NCI-H69 (cell line): ENCODE measurements around the gene ADCY5.

Experiments
- DNase-seq: peaks from one replicate; lab custom pipeline; 2025; lab: John Stamatoyannopoulos, UW

Gene ADCY5

DNA sequence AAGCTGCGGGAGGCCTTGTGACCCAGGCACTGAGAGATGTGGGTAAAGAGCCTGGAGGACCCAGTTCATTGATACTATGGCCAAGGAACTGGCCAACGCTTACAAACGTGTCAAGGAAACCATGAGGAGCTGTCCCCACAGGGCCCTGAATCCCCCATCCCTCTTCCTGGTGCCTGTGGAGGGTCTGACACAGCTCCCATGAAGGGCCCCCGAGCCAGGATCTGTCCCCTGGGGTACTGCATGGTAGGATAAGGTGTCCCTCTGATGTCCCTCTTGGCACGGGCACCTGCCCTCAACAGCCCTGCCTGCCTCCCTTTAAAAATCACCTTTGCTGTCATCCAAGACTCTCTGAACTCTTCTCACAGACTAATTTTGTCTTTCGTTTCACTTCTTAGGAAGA lies 122.4 kb downstream of the ADCY5 start:
- no peak for DNase-seq

DNA sequence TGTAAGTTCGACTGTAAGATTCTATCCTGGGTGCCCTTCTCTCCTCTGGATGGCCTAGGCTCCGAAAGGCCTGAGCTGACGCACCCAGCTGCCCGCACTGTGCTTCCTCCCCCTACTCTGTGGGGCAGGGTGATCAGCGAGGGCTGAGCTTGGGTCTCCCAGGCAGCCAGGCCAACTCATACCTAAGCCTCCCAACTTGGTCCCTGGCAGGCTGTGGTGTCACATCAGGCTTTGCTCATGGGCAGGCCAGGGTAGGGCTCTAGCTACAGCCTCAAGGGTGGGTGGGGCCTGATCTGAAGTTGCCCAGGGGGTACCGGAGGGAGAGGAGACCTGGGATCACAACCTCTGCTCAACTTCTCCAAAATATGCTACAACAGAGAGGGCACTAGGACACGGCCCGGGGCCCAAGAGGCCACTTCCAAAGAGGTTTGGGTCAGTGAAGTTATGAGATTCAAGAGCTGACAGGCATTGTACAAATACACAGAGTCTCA lies 123.1 kb downstream of the ADCY5 start:
- DNase-seq = no peak

DNA sequence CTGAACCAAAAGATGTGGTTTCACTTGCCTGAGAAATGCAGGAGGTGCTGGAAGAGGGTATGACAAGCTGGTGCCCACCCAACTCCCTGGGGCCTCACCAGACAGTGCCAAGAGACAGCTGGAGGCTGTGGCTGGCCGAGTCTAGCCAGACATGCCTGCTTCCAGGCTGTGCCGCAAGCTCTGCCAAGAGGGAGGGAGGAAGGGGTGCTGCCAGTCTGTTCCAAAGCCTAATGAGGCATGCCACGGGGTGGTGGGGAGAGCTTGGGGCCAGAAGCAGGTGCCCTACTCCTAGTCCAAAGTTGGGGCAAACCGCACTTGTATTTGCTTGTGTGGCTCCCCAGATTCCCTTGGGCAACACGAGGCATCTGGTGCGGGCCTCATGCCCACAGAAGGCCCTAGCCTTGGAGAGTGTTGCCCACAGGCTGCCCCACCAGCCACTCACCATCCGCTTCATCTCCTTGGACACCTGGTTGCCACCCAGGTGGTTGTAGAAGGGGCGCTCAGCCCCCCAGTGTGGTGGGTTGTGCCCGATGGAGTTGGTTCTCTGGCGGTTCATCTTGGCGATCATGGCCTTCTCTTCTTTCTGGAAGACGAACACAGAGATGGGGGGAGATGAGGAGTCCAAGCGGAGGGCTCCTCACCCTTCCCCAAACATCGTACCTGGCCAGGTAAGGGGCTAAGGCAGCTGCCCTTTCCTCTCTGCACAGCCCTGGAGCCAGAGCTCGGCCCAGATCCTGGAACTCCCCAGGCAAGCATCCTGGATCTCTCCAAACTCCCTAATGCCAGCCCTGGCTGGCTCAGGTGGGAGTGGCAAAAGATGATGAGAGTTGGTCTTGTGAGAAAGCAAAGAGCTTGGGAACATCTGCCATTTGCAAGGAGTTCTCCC lies 123.8 kb downstream of the ADCY5 start:
- DNase-seq = peak; percentile 17

DNA sequence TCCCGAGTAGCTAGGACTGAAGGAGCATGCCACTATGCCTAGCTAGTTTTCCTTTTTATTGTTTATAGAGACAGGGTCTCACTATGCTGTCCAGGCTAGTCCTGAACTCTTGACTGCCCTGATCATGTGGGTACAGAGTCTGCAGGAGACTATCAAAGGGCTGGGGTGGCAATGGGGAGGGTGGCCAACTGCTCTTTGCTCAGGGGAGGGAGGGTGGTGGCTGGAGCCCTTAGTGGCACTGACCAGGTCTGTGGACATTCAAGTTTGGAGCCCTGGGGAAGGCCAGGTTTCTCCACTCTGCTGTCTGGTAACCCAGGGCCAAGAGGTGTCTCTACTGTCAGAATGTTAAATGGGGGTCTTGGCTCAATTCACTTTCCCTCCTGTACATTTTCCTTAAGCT lies 125.1 kb downstream of the ADCY5 start:
- no peak for DNase-seq

DNA sequence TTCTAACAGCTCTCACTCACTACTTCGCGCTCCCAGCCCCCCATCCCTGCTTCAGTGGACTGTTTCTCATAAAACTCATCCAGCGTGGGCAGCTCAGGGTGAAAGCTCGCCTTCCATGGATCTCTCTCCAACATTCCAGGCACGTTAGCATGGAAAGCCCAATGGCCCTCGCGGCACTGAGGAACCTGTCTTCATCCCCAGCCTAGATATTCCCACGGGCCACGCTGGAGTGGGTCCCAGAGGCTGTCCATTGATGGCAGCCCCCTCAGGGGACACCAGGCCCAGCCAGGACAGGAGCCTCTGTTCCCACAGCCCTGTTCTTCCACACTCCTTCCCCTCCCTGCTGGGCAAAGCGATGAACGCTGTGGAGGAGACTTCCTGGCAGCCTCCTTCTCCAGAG lies 126.0 kb downstream of the ADCY5 start:
- no peak for DNase-seq

DNA sequence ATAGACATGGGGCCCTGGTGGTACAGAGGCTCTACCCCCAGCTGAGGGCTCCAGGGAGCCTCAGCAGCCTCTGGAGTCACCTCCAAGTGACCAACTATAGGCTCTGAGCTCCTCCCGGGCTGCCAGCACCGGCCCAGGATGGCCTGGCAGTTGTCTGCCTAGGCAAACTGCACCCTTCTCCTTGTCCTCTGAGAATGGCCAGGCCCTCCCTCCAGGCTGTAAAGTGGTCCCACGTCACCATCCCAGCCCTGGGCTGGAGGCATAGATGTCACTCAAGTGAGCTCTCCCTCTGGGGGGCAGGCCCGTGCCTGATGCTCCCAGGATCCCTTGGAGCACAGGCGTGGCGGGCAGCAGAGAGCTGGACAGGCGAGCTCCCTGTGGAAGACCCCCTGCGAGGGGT lies 127.1 kb downstream of the ADCY5 start:
- no peak for DNase-seq

DNA sequence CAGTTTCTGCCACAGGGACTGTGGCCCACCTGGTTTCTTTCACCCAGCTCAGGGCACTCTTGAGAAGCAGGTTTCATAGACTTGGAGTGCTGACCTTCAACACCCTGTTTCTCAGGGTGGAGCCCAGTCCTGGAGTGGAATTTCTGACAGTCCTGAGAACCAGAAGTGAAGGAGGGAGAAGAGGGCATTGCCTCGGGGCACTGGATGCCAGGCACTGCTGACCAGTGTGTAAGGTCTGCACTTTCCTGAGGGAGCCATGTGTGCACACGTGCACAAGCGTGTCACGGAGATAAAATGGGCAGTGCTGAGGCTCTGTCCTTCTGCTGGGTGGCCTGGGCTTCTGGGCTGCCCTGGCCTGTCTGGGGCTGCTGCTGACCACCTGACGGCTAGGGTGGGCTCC lies 128.7 kb downstream of the ADCY5 start:
- DNase-seq = no peak

DNA sequence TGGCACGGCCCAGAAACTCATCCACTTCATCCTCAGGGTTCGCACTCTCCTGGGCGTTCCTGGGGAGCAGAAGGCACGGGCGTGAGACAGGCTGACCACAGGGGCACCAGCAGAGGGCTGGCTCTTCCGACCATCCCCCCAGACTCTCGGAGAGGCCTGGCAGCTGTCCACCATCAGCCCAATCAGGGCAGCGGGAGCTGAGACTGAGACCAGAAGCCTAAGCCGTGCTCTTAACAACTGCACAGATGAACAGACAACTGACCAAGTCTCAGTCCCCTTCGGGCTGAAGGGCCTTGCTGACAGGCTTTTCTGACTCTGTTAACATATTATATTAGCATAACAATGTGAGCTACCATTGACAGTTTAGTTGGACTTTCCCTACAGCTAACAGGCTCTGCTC lies 129.1 kb downstream of the ADCY5 start:
- no peak for DNase-seq

DNA sequence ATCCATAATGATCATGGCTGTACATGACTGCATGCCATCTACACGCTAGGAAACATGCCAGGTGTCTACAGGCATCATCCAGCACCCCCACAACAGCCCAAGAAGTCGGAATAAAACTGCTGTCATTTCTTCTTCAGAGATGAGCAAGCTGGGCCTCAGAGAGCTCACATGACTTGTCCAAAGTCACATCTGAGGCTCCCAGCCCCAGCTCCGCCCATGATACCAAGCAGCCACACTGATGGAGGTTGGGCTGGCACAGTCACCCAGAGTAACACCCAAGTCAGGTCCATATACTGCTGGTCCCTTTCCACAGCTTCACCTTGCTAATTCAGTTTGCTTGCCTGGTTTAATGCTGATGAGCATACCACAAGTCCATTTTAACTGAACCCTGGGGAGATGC lies 130.5 kb downstream of the ADCY5 start:
- DNase-seq = no peak

DNA sequence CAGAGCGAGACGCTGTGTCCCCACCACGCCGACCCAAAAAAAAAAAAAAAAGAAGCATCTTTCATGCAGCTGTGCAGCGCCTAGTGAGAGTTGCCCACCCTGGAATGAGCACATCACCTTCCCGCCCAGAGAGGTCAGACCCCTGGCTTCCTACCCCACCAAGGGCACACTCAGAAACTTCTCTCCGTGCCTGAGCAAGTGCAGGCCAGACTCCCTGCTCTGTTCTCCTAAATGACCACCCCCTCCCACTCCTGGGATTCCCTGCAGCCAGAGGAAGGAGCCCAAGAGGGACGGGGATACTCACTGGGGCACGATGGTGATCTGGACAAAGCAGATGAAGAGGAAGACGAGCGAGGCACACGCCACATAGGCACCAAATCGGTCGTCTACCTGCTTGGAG lies 131.2 kb downstream of the ADCY5 start:
- no peak for DNase-seq

DNA sequence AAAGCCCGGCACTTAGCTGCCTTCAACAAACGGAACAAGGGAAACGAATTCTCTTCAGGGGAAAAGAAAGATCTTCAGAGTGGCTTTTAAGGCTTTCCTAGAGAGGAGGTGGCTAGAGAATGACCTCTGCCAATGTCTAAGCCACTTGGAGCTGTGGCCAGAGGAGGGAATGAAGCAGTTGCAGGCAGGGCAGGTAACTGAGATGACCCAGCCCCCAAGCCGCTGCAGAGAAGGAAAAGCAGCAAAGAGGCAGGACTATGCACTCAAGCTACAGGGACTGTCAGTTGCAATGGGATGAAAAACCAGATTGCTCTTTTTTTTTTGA lies 133.7 kb downstream of the ADCY5 start:
- DNase-seq = no peak

DNA sequence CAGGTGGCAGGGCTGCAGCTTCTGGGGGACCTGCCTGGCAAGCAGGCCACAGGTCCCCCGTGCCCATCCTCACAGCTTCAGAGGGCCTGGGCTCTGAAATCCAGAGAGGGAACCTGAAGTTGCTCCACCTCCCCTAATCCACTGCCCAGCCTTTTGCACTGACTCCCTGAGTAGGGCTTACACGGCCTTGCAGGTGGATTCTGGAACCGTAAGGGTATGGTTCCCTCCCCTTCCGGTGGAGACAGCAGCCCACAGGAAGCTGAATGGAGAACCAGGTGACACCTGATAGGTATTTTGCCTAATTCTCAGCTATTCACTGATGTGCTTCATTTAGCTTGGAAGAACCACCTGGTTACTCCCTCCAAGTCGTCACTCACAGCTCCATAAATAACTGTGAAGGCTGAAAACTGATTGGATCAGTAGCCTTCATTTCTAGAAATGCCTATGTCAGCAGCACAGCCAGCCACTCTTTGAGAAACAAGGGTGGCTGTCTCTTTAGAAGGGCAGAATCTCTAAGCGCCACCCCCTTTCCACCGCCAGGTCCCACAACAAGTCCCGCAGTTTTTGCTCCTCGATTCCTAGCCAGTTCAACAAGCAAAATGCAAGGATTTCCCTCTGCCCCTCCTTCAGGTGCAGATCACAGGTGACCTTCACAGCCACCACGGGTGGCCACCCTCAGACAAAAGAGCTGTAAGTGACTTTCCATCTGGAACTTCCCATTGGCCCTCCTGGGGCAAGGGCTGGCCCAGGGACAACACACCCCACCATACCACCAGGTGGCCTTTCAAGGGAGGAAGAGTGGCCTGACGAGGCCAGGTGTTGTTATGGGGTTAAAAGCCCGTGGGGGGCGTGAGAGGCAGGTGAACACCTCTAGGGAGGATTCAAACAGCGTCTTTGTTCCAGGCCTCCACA lies 134.3 kb downstream of the ADCY5 start:
- DNase-seq = peak; percentile 95

DNA sequence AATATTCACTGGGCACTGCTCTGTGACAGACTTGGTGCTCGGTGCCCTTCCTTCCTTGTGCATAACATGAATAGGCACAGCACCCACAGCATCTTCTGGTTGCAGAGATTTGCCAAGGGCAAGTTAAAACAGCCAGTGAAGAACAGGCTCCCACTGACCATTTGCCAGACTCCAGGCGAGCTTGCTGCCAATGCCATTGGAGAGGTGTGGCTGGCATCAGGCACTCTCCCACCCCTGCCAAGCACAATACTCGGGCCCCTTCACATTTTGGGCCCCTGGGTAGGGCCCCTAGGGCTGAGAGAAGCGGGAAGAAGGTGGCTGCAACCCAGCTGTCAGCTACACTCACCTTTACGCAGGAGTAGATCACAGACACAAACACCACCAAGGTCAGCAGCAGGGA lies 135.0 kb downstream of the ADCY5 start:
- peak; percentile 18 for DNase-seq

DNA sequence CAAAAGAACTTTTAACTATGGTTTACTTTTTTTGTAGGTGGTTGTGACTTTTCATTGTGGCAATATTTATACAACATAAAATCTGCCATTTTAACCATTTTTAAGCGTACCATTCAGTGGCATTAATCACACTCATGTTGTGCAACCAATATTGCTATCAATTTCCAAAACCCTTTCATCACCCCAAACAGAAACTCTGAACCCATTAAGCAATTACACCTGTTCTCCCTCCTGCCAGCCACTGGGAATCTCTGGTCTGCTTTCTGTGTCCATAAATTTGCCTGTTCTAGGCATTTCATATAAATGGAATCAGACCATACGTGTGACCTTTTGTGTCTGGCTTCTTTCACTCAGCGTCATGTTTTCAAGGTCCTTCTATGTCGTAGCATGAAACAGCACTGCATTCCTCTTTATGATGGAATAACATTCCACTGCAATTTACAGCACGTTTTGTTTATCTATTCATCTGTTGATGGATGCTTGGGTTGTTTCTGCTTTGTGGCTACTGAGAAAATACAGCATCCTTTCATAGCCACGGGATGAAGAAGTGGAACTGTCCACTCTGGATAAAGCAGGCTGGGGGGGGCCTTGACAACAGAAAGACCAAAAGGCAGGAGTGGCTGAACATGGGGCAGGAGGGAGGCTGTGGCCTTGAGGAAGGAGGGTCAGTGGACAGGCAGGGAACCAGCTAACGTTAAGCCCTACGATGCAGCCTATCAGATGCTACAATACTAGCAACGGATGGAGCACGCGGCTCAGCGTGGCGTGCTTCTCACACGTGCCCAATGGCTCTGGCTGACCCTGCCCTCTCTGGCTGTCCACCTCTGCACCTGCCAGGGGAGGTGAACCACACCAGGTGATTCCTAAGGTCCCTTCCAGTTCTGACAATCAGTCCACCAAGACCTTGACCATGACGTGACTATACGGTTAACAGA lies 136.3 kb downstream of the ADCY5 start:
- no peak for DNase-seq

DNA sequence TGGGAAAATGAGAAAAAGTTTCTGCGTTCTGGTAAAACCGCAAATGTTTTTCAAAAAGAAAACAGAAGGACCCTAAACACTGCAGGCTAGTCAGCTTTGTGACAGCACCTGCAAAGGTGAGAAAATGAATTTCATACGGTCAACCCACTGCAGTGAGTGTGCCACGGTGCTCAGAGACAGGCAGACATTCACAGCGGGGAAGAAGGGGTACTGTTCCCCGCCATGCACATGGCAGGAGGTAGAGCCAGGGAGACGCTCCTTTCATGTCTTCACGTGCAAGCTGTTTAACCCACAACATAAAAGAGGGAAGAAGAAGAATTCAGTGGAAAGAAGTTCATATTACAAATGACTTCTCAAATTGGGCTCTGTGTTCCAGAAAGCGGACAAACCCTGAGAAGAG lies 137.7 kb downstream of the ADCY5 start:
- DNase-seq = no peak

DNA sequence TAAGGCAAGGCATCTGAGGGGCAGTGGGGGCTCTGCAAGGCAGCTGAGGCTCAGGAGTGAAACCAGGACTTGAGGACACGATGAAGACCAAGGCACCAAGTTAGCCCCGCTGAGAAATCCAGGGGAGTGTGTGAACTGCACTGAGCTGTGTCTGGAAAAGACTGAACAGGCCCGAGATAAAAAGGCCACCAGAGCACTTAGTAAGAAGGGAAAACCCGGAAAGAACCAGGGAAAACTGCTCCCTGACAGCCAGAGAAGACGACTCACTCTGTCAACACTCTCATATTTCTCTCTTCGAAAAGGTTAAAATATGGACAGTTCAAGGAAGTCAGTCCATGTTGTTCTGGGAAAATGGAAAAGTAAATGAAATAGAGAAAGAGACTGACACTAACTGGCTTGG lies 138.1 kb downstream of the ADCY5 start:
- no peak for DNase-seq

DNA sequence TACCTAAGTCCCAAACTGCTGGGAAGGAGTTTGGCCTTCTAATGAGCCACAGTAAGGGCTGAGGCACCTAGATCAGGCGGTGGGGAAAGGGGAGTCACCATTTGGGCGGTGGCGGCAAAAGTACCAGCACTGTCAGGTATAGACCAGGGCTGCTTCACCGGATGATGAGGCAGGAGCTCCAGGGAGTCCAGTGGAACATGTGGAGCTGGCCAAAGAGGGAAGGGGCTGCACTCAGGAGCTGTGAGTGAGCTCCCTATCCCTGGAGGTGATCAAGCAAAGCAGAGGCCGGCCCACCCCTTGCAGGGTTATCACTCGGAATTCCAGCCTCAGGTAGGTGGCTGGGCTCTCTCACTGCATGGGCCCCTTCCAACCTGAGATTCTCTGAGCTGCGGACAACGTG lies 138.7 kb downstream of the ADCY5 start:
- DNase-seq = no peak

DNA sequence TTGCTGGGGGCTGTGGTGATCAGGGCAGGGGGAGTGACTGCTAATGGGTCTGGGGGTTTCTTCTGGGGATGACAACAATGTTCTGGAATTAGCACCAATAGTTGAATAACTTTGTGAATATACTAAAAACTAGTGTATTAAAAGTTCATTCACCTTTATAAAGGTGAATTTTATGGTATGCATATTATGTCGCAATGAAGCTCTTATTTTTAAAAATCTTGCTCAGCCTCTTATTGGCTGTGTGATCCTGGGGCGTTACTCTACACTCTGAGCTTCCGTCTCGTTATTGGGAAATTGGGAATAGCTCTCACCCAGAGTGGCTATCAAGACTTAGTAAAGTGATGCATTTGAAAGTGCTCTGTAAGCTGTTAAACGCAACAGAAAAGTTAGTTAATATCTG lies 141.8 kb downstream of the ADCY5 start:
- DNase-seq = no peak

DNA sequence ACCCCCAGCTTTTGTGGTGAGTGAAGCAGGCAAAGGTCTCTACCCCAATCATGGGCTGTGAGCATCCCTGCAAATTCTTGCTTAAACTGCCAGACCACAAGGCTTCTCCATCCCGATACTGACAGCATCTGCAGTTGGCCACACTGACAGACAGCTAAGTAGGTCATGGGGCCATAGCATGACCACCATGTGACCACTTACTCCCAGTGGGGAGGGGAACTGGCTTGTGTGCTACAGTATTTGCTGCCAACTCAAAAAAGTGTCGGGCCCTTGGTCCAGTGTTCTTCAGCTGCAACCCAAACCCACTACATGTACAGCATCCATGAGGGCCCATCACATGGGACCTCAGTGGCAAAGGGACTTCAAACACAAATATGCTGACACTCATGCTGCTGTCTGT lies 143.7 kb downstream of the ADCY5 start:
- DNase-seq = no peak

DNA sequence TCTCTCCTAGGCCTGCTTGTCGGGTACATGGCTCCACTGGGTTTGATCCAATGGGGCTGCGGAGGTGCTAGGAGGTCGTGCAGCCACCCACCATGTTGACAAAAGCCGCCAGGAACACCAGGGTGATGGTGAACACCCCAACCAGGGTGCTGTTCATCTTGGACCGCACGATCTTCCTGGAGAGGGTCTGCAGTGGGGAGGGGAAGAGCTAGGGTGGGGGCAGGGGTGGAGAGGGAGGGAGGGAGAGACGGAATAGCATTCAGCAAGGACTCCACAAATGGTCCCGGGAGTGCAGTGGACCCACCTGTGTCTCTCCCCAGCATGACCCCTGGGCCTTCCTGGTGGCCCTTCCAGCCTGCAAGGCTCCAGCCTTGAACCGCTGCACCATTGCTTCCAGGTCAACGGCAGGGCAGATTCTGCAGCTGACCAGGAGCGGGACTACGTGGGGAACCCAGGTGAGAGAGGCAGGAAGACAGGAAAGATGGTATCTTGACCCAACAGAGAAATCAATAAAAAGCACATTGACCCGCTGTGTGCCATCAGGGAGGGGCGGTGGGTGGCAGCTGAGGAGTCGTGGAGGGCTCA lies 144.8 kb downstream of the ADCY5 start:
- DNase-seq = no peak

DNA sequence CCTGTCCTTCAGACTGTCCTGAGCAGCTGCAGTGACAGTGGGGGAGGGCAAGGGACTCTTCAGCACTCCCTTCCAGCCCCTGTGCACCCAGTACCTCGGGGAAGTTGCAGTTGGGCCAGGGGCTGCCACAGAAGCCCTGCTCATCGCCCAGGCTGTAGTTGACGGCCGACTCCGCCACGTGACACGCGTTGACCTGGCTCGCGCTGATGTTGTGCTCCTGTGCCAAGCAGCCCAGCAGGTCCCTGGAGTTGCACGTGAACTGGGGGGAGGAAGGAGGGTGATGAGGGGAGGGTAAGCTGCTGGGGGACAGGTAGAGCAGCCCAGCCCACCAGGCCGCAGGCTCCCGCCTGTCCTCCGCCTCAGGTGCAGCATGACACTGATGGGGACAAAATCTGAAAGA lies 145.9 kb downstream of the ADCY5 start:
- DNase-seq = no peak
